DMS 273 (cell line): ENCODE data around the gene EIF2AK3.
"Not testable (repeated sequence)": the region's sequence is repeated elsewhere in the genome, so short reads cannot be mapped to it uniquely, and the experiment has no call there.

ENCODE experiments used
- DNase-seq: peaks from one replicate; lab custom pipeline; 2025; ENCODE audit not compliant: unreplicated experiment; lab: John Stamatoyannopoulos, UW

The EIF2AK3 gene

GRCh38 chr2:88637464-88637863, 10.2 kb upstream of the EIF2AK3 start:
- no peak for DNase-seq

- DNase-seq, result no peak
Observed at GRCh38 chr2:88636026-88636425, 8.8 kb upstream of the EIF2AK3 start.

GRCh38 chr2:88632569-88632968, 5.3 kb upstream of the EIF2AK3 start:
- no peak for DNase-seq

- DNase-seq, result no peak
Observed at GRCh38 chr2:88628571-88628939, 1.3 kb upstream of the EIF2AK3 start.

- peak; percentile 91 for DNase-seq
Observed at GRCh38 chr2:88627856-88628570, 749 bp upstream of the EIF2AK3 start.

- DNase-seq, result peak; percentile 76
Observed at GRCh38 chr2:88626171-88627054, 851 bp downstream of the EIF2AK3 start.

- DNase-seq, result no peak
Observed at GRCh38 chr2:88624477-88624876, 2.8 kb downstream of the EIF2AK3 start.

- DNase-seq, result not testable (repeated sequence)
Observed at GRCh38 chr2:88623831-88624465, 3.3 kb downstream of the EIF2AK3 start.

GRCh38 chr2:88622307-88622706, 5.0 kb downstream of the EIF2AK3 start:
- DNase-seq, result no peak

- DNase-seq, result no peak
Observed at GRCh38 chr2:88621432-88621831, 5.8 kb downstream of the EIF2AK3 start.

GRCh38 chr2:88620015-88620414, 7.2 kb downstream of the EIF2AK3 start:
- DNase-seq, result no peak

GRCh38 chr2:88615822-88616221, 11.4 kb downstream of the EIF2AK3 start:
- DNase-seq, result no peak

GRCh38 chr2:88614497-88615157, 12.6 kb downstream of the EIF2AK3 start:
- no peak for DNase-seq

- DNase-seq, result no peak
Observed at GRCh38 chr2:88613921-88614320, 13.3 kb downstream of the EIF2AK3 start.

GRCh38 chr2:88608184-88608583, 19.1 kb downstream of the EIF2AK3 start:
- no peak for DNase-seq

- no peak for DNase-seq
Observed at GRCh38 chr2:88607416-88607815, 19.8 kb downstream of the EIF2AK3 start.

GRCh38 chr2:88606371-88607030, 20.8 kb downstream of the EIF2AK3 start:
- no peak for DNase-seq

- no peak for DNase-seq
Observed at GRCh38 chr2:88603146-88603545, 24.1 kb downstream of the EIF2AK3 start.

GRCh38 chr2:88602022-88602421, 25.2 kb downstream of the EIF2AK3 start:
- peak; percentile 10 for DNase-seq

- DNase-seq, result peak; percentile 95
Observed at GRCh38 chr2:88601286-88601685, 26.0 kb downstream of the EIF2AK3 start.

- peak; percentile 98 for DNase-seq
Observed at GRCh38 chr2:88600038-88600465, 27.2 kb downstream of the EIF2AK3 start.
